Measurements from ENCODE around the gene CEMIP.

- TF ChIP-seq POLR2AphosphoS5 (IDR thresholded peaks at IDR 0.05; ENCODE audit: low read depth, low read length), result no peak
- TF ChIP-seq ZNF274 (IDR thresholded peaks at IDR 0.05; ENCODE audit: low read depth, low read length), result no peak
- TF ChIP-seq CTCF (IDR thresholded peaks at IDR 0.05 in 2 of 3, conservative IDR thresholded peaks at IDR 0.05 in 1 of 3; ENCODE audit: borderline replicate concordance in 1 of 3, insufficient read depth in 1 of 3, low read depth in 2 of 3, low read length in 2 of 3), result no peak
- TF ChIP-seq EZH2 (IDR thresholded peaks at IDR 0.05), result no peak
- no peak for TF ChIP-seq YY1 (IDR thresholded peaks at IDR 0.05; ENCODE audit: extremely low read depth, insufficient replicate concordance, low read depth, low read length)
Observed at GRCh38 chr15:80744415-80744814, 34.8 kb upstream of the CEMIP start.

Data from HCT116 (cell line).